ENCODE results near the gene KIF1B.

KIF1B gene

DNA sequence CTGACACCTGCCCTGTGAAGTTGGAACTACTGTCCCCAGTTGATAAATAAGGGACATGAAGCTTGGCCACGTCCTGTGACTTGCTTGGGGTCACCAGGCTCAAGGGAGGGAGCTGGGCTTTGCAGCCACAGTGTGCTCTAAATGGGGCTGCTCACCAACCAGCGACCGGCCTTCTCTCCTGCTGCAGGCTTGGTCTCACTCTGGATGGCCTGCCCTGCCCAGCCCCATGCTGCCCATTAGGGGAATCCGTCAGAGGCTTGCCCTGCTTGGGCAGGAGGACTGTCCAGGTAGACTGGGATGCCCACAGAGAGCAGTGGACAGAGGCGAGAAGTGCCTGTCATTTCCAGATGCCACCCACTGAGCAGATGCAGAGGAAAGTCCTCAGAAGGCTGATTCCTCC lies 218.6 kb downstream of the KIF1B start:
- no peaks in the 10 kb centered on the region for H3K27me3 ChIP-seq (ENCODE audit: insufficient read depth, low read length, poor library complexity)
- no peaks in the 10 kb centered on the region for H3K9me3 ChIP-seq (ENCODE audit: insufficient read depth, low read length, severe bottlenecking)
- DNase-seq = no peak
- no peak for ATAC-seq (ENCODE audit: insufficient read depth, low read depth)
- H3K4me2 ChIP-seq (ENCODE audit: insufficient read depth, low read length) = 0 out of 2 replicates have a peak overlapping the region, but pooled peaks have one; percentile 92
- no peak overlapping the region for H3K4me3 ChIP-seq (ENCODE audit: low read depth in 1 of 2, low read length in 2 of 2)
- H3K36me3 ChIP-seq (ENCODE audit: insufficient read depth, low read length) = peaks cover 4% of the 10 kb centered on the region
- H3K79me2 ChIP-seq (ENCODE audit: insufficient read depth, low read length) = peaks cover 25% of the 10 kb centered on the region
- no peak overlapping the region for H2AFZ ChIP-seq (ENCODE audit: low read depth, low read length)
- H3K4me1 ChIP-seq (ENCODE audit: insufficient read depth, low read length) = peaks cover 47% of the 10 kb centered on the region
- TF ChIP-seq EZH2 (IDR thresholded peaks at IDR 0.05; ENCODE audit: borderline replicate concordance, low read depth, low read length, severe bottlenecking) = no peak
- TF ChIP-seq, protein P1, sequence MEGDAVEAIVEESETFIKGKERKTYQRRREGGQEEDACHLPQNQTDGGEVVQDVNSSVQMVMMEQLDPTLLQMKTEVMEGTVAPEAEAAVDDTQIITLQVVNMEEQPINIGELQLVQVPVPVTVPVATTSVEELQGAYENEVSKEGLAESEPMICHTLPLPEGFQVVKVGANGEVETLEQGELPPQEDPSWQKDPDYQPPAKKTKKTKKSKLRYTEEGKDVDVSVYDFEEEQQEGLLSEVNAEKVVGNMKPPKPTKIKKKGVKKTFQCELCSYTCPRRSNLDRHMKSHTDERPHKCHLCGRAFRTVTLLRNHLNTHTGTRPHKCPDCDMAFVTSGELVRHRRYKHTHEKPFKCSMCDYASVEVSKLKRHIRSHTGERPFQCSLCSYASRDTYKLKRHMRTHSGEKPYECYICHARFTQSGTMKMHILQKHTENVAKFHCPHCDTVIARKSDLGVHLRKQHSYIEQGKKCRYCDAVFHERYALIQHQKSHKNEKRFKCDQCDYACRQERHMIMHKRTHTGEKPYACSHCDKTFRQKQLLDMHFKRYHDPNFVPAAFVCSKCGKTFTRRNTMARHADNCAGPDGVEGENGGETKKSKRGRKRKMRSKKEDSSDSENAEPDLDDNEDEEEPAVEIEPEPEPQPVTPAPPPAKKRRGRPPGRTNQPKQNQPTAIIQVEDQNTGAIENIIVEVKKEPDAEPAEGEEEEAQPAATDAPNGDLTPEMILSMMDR (IDR thresholded peaks at IDR 0.05; ENCODE audit: borderline replicate concordance, extremely low read depth, low read length, poor library complexity, severe bottlenecking) = peak; percentile 4
- no peak overlapping the region for H3K27ac ChIP-seq (ENCODE audit: low read length)
- 0 out of 2 replicates have a peak overlapping the region, but pooled peaks have one; percentile 63 for H3K9ac ChIP-seq (ENCODE audit: low read depth, low read length)
- H4K20me1 ChIP-seq (ENCODE audit: insufficient read depth, low read length) = no peaks in the 10 kb centered on the region

DNA sequence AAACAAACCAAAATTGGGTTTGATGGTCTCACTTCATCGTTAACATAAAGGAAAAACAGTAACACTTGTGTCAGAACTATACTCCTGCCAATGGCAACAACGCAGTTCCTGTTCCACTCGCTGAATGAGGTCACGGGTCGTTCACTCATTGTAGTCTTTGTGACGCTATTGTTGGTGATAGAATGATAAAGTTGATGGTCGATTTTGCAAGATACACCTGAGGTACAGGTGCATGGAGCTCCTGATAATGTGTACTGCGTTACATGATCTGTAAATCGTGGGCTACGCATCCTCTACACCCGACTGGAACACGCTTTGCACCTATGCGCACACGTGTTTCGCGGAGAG lies 219.5 kb downstream of the KIF1B start:
- H3K4me1 ChIP-seq (ENCODE audit: insufficient read depth, low read length) = peaks cover 47% of the 10 kb centered on the region
- DNase-seq (no peak), ATAC-seq (ENCODE audit: insufficient read depth, low read depth) (no peak)
- peak overlapping the region; percentile 32 to 72; a peak in 3 of 4 replicates for H3K4me3 ChIP-seq (ENCODE audit: low read depth in 1 of 2, low read length in 2 of 2)
- H3K9ac ChIP-seq (ENCODE audit: low read depth, low read length) = peak overlapping the region; percentile 63
- peak overlapping the region; percentile 92 for H3K4me2 ChIP-seq (ENCODE audit: insufficient read depth, low read length)
- H3K27ac ChIP-seq (ENCODE audit: low read length) = peak overlapping the region; percentile 91
- no peaks in the 10 kb centered on the region for H3K9me3 ChIP-seq (ENCODE audit: insufficient read depth, low read length, severe bottlenecking)
- no peaks in the 10 kb centered on the region for H4K20me1 ChIP-seq (ENCODE audit: insufficient read depth, low read length)
- TF ChIP-seq, protein P1 (IDR thresholded peaks at IDR 0.05; ENCODE audit: borderline replicate concordance, extremely low read depth, low read length, poor library complexity, severe bottlenecking) = no peak
- no peak for TF ChIP-seq EZH2 (IDR thresholded peaks at IDR 0.05; ENCODE audit: borderline replicate concordance, low read depth, low read length, severe bottlenecking)
- peaks cover 5% of the 10 kb centered on the region for H3K36me3 ChIP-seq (ENCODE audit: insufficient read depth, low read length)
- no peaks in the 10 kb centered on the region for H3K27me3 ChIP-seq (ENCODE audit: insufficient read depth, low read length, poor library complexity)
- peak overlapping the region; percentile 84 for H2AFZ ChIP-seq (ENCODE audit: low read depth, low read length)
- H3K79me2 ChIP-seq (ENCODE audit: insufficient read depth, low read length) = peaks cover 25% of the 10 kb centered on the region

DNA sequence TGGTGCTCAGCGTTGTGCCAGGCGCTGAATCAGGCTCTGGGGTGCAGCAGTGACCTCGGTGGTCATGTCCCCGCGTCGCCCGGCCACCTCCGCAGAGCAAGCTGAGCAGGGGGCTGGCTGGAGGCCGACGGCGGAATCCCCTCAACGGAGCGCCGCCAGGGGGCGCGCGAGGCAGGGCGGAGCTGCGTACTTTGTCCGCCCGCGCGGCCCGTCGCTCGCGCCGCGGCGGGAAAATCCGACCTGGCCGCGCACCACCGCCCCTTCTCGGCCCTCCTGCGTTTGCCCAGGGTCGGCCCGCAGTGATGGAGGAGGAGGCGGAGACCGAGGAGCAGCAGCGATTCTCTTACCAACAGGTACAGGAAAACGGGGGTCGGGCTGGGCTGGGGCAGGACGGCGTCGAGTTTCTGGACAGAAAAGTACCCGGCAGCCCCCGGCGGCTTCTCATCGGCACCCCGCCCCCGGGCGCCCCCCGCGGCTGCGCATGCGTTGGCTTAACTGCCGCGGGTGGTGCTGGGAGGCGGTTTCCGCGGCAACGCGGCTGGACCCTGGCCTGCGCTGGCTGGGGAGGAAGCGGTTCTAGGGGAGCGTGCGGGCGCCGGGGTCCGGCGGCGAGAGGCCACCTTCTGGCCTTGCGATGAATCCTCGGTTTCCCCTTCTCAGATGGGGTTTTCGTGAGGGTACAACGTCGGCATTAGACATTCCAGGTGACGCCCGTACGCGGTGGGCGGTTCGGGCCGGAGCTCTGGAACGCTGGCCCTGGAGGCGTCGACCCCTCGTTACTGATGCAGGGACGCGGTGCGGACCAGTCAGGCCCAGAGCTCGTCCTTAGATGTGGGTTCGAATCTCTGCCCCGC lies 220.1 kb downstream of the KIF1B start, which contains the start of gene CENPS:
TSS of gene CENPS (plus strand) at position 218 of the 854 bp plus-strand sequence. CDS start at position 303, 85 bp downstream.
- Histone ChIP-seq H4K20me1 (ENCODE audit: insufficient read depth, low read length) (no peaks in the 10 kb centered on the region), H3K79me2 (ENCODE audit: insufficient read depth, low read length) (peaks cover 25% of the 10 kb centered on the region), H3K4me3 (ENCODE audit: low read depth in 1 of 2, low read length in 2 of 2) (peak within 1 kb of the TSS; percentile 32 to 72), H3K36me3 (ENCODE audit: insufficient read depth, low read length) (peaks cover 5% of the 10 kb centered on the region), H3K9me3 (ENCODE audit: insufficient read depth, low read length, severe bottlenecking) (no peaks in the 10 kb centered on the region), H3K27ac (ENCODE audit: low read length) (peak within 1 kb of the TSS; percentile 91), H3K4me1 (ENCODE audit: insufficient read depth, low read length) (peaks cover 47% of the 10 kb centered on the region), H3K9ac (ENCODE audit: low read depth, low read length) (peak within 1 kb of the TSS; percentile 63), H2AFZ (ENCODE audit: low read depth, low read length) (peak within 1 kb of the TSS; percentile 84), H3K4me2 (ENCODE audit: insufficient read depth, low read length) (peak within 1 kb of the TSS; percentile 92), H3K27me3 (ENCODE audit: insufficient read depth, low read length, poor library complexity) (no peaks in the 10 kb centered on the region)
- DNase-seq = peak; percentile 87
- peak; percentile 80 for ATAC-seq (ENCODE audit: insufficient read depth, low read depth)
- TF ChIP-seq, protein P1 (IDR thresholded peaks at IDR 0.05; ENCODE audit: borderline replicate concordance, extremely low read depth, low read length, poor library complexity, severe bottlenecking) = peak; percentile 96
- no peak for TF ChIP-seq EZH2 (IDR thresholded peaks at IDR 0.05; ENCODE audit: borderline replicate concordance, low read depth, low read length, severe bottlenecking)
